Measurements from ENCODE around the gene GH1.
A peak's percentile ranks its signal among the peaks of the same experiment; 100 is the strongest.

Gene GH1

DNA sequence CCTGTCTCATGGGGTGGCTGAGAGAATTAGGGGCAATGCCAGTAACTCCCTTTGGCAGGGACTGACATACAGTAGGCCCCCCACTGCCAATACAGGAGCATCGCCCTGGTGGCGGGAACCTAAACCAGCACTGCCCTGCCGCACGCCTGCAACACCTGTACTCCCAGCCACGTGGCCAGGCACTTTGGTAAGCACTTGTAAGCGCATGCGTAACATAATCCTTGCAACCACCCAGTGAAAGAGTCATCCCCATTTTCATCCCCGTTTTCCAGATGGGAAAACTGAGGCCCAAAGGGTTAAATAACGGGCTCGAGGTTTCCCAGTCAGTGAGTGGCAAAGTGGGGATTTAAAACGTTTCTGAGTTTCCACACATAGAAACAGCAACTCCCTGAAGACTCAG lies 36.6 kb upstream of the GH1 start:
- Histone ChIP-seq H3K27ac (ENCODE audit: low read depth, low read length) (no peak overlapping the region), H3K27me3 (ENCODE audit: control insufficient read depth in 1 of 2, insufficient read depth in 2 of 2, low read length in 2 of 2) (no peaks in the 10 kb centered on the region), H3K36me3 (ENCODE audit: control insufficient read depth in 1 of 2, insufficient read depth in 2 of 2, low read length in 2 of 2) (no peaks in the 10 kb centered on the region), H3K9me3 (ENCODE audit: control insufficient read depth in 1 of 2, low read length in 2 of 2) (no peaks in the 10 kb centered on the region), H3K9ac (ENCODE audit: low read depth in 1 of 2, low read length in 2 of 2) (no peak overlapping the region), H3K4me3 (ENCODE audit: low read depth in 1 of 2, low read length in 2 of 2) (no peak overlapping the region), H3K4me1 (ENCODE audit: control insufficient read depth in 1 of 2, insufficient read depth in 2 of 2, low read length in 2 of 2) (no peaks in the 10 kb centered on the region)

GRCh38 chr17:63954402-63955063 lies 35.9 kb upstream of the GH1 start:
- H3K36me3 ChIP-seq (ENCODE audit: control insufficient read depth in 1 of 2, insufficient read depth in 2 of 2, low read length in 2 of 2): no peaks in the 10 kb centered on the region
- H3K27ac ChIP-seq (ENCODE audit: low read depth, low read length): no peak overlapping the region
- no peaks in the 10 kb centered on the region for H3K9me3 ChIP-seq (ENCODE audit: control insufficient read depth in 1 of 2, low read length in 2 of 2)
- no peaks in the 10 kb centered on the region for H3K27me3 ChIP-seq (ENCODE audit: control insufficient read depth in 1 of 2, insufficient read depth in 2 of 2, low read length in 2 of 2)
- H3K4me1 ChIP-seq (ENCODE audit: control insufficient read depth in 1 of 2, insufficient read depth in 2 of 2, low read length in 2 of 2): no peaks in the 10 kb centered on the region
- no peak overlapping the region for H3K9ac ChIP-seq (ENCODE audit: low read depth in 1 of 2, low read length in 2 of 2)
- H3K4me3 ChIP-seq (ENCODE audit: low read depth in 1 of 2, low read length in 2 of 2): no peak overlapping the region

DNA sequence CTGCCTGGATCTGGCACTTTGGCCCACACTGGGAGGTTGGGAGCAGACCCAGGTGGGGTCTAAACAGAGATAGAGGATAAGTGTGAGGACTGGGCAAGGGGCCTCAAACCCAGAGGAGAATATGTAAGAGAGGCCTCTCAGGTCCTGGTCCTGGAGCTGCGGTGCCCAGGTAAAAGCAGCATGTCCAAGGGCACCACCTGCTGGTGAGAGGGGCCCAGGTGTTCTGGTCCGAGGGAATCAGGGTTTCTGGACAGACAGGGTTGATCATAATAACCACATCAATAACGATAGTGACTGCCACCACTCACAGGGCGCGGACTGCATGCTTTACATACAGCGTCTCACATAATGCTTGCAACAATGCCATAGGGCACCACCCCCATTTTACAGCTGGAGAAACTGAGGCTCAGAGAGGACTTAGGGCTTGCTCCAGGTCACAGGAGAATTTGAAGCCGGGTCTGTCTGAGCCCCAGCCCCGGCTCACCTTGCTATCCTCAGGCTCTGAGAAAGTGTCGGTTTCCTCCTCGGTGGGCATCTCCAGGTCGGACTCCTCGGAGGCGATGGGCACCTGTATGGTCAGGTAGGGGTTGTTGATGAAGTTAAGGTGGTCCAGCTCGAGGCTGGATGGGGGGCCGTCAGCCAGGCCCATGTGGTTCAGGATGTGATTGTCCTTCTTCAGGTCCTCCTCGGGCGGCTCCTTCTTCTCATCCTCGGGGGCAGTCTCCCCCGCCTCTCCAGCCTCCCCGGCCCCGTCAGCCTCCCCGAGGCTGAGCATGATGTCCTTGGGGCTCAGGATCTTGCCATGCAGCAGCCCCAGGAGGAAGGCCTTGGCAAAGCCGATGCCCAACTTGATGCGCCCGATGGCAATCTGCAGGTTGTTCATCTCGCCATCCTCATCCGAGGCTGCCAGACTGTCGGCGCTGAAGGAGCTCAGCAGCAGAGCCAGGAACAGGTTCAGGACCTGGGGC lies 32.6 kb upstream of the GH1 start:
- Histone ChIP-seq H3K9me3 (ENCODE audit: control insufficient read depth in 1 of 2, low read length in 2 of 2) (no peaks in the 10 kb centered on the region), H3K9ac (ENCODE audit: low read depth in 1 of 2, low read length in 2 of 2) (no peak overlapping the region), H3K27me3 (ENCODE audit: control insufficient read depth in 1 of 2, insufficient read depth in 2 of 2, low read length in 2 of 2) (no peaks in the 10 kb centered on the region), H3K27ac (ENCODE audit: low read depth, low read length) (no peak overlapping the region), H3K4me3 (ENCODE audit: low read depth in 1 of 2, low read length in 2 of 2) (no peak overlapping the region), H3K36me3 (ENCODE audit: control insufficient read depth in 1 of 2, insufficient read depth in 2 of 2, low read length in 2 of 2) (no peaks in the 10 kb centered on the region), H3K4me1 (ENCODE audit: control insufficient read depth in 1 of 2, insufficient read depth in 2 of 2, low read length in 2 of 2) (peaks cover 0 to 3% of the 10 kb centered on the region in 2 donors)

GRCh38 chr17:63949576-63950250 lies 31.1 kb upstream of the GH1 start:
- Histone ChIP-seq H3K27me3 (ENCODE audit: control insufficient read depth in 1 of 2, insufficient read depth in 2 of 2, low read length in 2 of 2) (no peaks in the 10 kb centered on the region), H3K4me1 (ENCODE audit: control insufficient read depth in 1 of 2, insufficient read depth in 2 of 2, low read length in 2 of 2) (peaks cover 0 to 3% of the 10 kb centered on the region in 2 donors), H3K27ac (ENCODE audit: low read depth, low read length) (no peak overlapping the region), H3K9me3 (ENCODE audit: control insufficient read depth in 1 of 2, low read length in 2 of 2) (no peaks in the 10 kb centered on the region), H3K4me3 (ENCODE audit: low read depth in 1 of 2, low read length in 2 of 2) (no peak overlapping the region), H3K9ac (ENCODE audit: low read depth in 1 of 2, low read length in 2 of 2) (no peak overlapping the region), H3K36me3 (ENCODE audit: control insufficient read depth in 1 of 2, insufficient read depth in 2 of 2, low read length in 2 of 2) (no peaks in the 10 kb centered on the region)

GRCh38 chr17:63948521-63948920 lies 29.9 kb upstream of the GH1 start:
- peaks cover 0 to 3% of the 10 kb centered on the region in 2 donors for H3K4me1 ChIP-seq (ENCODE audit: control insufficient read depth in 1 of 2, insufficient read depth in 2 of 2, low read length in 2 of 2)
- no peaks in the 10 kb centered on the region for H3K36me3 ChIP-seq (ENCODE audit: control insufficient read depth in 1 of 2, insufficient read depth in 2 of 2, low read length in 2 of 2)
- H3K9ac ChIP-seq (ENCODE audit: low read depth in 1 of 2, low read length in 2 of 2): no peak overlapping the region
- no peak overlapping the region for H3K4me3 ChIP-seq (ENCODE audit: low read depth in 1 of 2, low read length in 2 of 2)
- no peak overlapping the region for H3K27ac ChIP-seq (ENCODE audit: low read depth, low read length)
- no peaks in the 10 kb centered on the region for H3K27me3 ChIP-seq (ENCODE audit: control insufficient read depth in 1 of 2, insufficient read depth in 2 of 2, low read length in 2 of 2)
- H3K9me3 ChIP-seq (ENCODE audit: control insufficient read depth in 1 of 2, low read length in 2 of 2): no peaks in the 10 kb centered on the region

DNA sequence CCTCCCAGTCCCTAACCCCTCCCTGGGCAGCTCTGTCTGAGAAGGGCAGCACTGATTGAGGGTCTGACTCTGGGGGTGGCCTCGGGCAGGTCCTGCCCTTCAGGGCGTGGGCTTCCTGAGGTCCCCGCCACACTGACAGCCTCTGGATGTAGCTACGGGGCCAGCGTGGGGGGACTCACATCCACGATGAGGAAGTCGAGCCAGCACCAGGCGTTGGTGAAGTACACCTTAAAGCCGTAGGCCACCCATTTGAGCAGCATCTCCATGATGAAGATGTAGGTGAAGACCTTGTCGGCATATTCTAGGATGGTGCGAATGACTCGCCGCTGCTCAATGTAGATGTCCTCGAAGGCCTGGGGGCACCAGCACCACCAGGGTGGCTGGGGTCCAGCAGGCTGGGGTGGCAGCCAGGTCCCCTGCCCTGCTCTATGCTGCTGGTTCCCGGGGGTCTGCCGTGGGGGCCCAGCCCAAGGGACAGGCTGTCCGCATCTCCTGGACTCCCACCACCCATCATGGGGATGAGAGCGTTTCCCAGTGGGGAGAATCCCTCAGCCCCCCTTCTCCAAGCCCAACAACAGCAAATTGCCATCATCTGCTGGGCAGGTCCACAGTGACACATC lies 29.2 kb upstream of the GH1 start:
- no peaks in the 10 kb centered on the region for H3K36me3 ChIP-seq (ENCODE audit: control insufficient read depth in 1 of 2, insufficient read depth in 2 of 2, low read length in 2 of 2)
- no peak overlapping the region for H3K27ac ChIP-seq (ENCODE audit: low read depth, low read length)
- no peaks in the 10 kb centered on the region for H3K27me3 ChIP-seq (ENCODE audit: control insufficient read depth in 1 of 2, insufficient read depth in 2 of 2, low read length in 2 of 2)
- peaks cover 0 to 3% of the 10 kb centered on the region in 2 donors for H3K4me1 ChIP-seq (ENCODE audit: control insufficient read depth in 1 of 2, insufficient read depth in 2 of 2, low read length in 2 of 2)
- H3K9ac ChIP-seq (ENCODE audit: low read depth in 1 of 2, low read length in 2 of 2): no peak overlapping the region
- H3K4me3 ChIP-seq (ENCODE audit: low read depth in 1 of 2, low read length in 2 of 2): no peak overlapping the region
- no peaks in the 10 kb centered on the region for H3K9me3 ChIP-seq (ENCODE audit: control insufficient read depth in 1 of 2, low read length in 2 of 2)

GRCh38 chr17:63946440-63947363 lies 28.1 kb upstream of the GH1 start:
- no peak overlapping the region for H3K27ac ChIP-seq (ENCODE audit: low read depth, low read length)
- H3K36me3 ChIP-seq (ENCODE audit: control insufficient read depth in 1 of 2, insufficient read depth in 2 of 2, low read length in 2 of 2): no peaks in the 10 kb centered on the region
- peak overlapping the region in 1 of 2 donors; percentile 36 for H3K4me3 ChIP-seq (ENCODE audit: low read depth in 1 of 2, low read length in 2 of 2)
- H3K9ac ChIP-seq (ENCODE audit: low read depth in 1 of 2, low read length in 2 of 2): no peak overlapping the region
- H3K27me3 ChIP-seq (ENCODE audit: control insufficient read depth in 1 of 2, insufficient read depth in 2 of 2, low read length in 2 of 2): no peaks in the 10 kb centered on the region
- H3K4me1 ChIP-seq (ENCODE audit: control insufficient read depth in 1 of 2, insufficient read depth in 2 of 2, low read length in 2 of 2): peaks cover 0 to 3% of the 10 kb centered on the region in 2 donors
- no peaks in the 10 kb centered on the region for H3K9me3 ChIP-seq (ENCODE audit: control insufficient read depth in 1 of 2, low read length in 2 of 2)

DNA sequence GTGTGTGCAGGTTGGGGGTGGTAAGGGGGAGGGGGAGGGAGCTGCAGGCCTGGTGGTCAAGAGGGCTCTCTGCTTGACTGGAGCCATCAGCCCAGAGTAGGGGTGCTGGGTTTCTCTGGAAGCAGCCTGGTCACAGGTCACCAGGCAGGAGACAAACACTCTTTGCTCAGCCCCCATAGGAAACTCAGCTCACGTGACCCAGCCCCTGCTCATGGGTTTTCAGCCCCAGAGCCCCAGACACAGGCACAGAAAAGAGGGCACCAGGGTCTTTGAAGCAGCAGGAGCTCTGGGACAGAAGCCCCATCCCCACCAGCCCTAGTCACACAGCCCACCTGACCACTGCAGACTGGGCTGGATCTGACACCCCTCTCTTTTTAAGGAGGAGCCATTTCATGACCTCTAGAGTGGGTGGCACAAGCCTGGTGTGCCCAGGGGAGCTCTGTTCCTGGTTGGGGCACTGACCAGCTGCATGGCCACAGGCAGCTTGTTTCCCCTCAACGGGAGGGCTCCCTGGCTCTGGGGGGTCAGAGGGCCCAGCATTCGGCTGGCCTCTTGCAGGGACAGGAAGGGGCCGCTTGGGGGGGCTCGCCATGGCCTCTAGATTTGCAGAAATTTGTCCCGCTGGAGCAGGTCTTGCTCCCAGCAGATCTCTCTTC lies 27.3 kb upstream of the GH1 start:
- H3K9ac ChIP-seq (ENCODE audit: low read depth in 1 of 2, low read length in 2 of 2): no peak overlapping the region
- no peaks in the 10 kb centered on the region for H3K36me3 ChIP-seq (ENCODE audit: control insufficient read depth in 1 of 2, insufficient read depth in 2 of 2, low read length in 2 of 2)
- H3K27me3 ChIP-seq (ENCODE audit: control insufficient read depth in 1 of 2, insufficient read depth in 2 of 2, low read length in 2 of 2): no peaks in the 10 kb centered on the region
- peaks cover 0 to 3% of the 10 kb centered on the region in 2 donors for H3K4me1 ChIP-seq (ENCODE audit: control insufficient read depth in 1 of 2, insufficient read depth in 2 of 2, low read length in 2 of 2)
- H3K27ac ChIP-seq (ENCODE audit: low read depth, low read length): no peak overlapping the region
- no peak overlapping the region for H3K4me3 ChIP-seq (ENCODE audit: low read depth in 1 of 2, low read length in 2 of 2)
- no peaks in the 10 kb centered on the region for H3K9me3 ChIP-seq (ENCODE audit: control insufficient read depth in 1 of 2, low read length in 2 of 2)

Measured in duodenal mucosa (tissue), 2 donors.